Liver (tissue), 3 donors: Measurements from ENCODE around the gene PPP1R18.

ENCODE experiments used
- ATF3 ChIP-seq: IDR thresholded peaks from 2 replicates; pipeline ENCODE4 v1.6.1; 2016; ENCODE audit warnings: antibody characterized with exemption
- CTCF ChIP-seq: fragments of 150-350 bp; IDR thresholded peaks from 2 replicates; pipeline ENCODE4 v1.5.1; 2017; ENCODE audit warnings: improper control_type of control experiment, low read depth, low read length; ENCODE audit not compliant: missing input control
- FOXA1 ChIP-seq: IDR thresholded peaks from 2 replicates; pipeline ENCODE4 v1.6.1; 2016; ENCODE audit warnings: antibody characterized with exemption
- GABPA ChIP-seq, 2 donors: IDR thresholded peaks in 1 of 2; conservative IDR thresholded peaks in 1 of 2; 2 replicates each; pipeline ENCODE4 v1.6.1; 2016; ENCODE audit warnings: antibody characterized with exemption in 2 of 2, mild to moderate bottlenecking in 1 of 2, moderate library complexity in 1 of 2
- HNF4G ChIP-seq: IDR thresholded peaks from 2 replicates; pipeline ENCODE4 v1.6.1; 2016; ENCODE audit warnings: antibody characterized with exemption
- JUND ChIP-seq, 2 donors: IDR thresholded peaks; 2 replicates each; pipeline ENCODE4 v1.6.1; 2016; ENCODE audit warnings: antibody characterized with exemption in 2 of 2
- MAX ChIP-seq: IDR thresholded peaks from 2 replicates; pipeline ENCODE4 v1.6.1; 2016; ENCODE audit warnings: antibody characterized with exemption
- RAD21 ChIP-seq, 2 donors: IDR thresholded peaks; 2 replicates each; pipeline ENCODE4 v1.6.1; 2016; ENCODE audit warnings: antibody characterized with exemption in 2 of 2, mild to moderate bottlenecking in 2 of 2
- REST ChIP-seq: IDR thresholded peaks from 2 replicates; pipeline ENCODE4 v1.6.1; 2016; ENCODE audit warnings: antibody characterized with exemption, mild to moderate bottlenecking
- SP1 ChIP-seq: IDR thresholded peaks from 2 replicates; pipeline ENCODE4 v1.6.1; 2018; ENCODE audit warnings: antibody characterized with exemption, mild to moderate bottlenecking
- YY1 ChIP-seq: IDR thresholded peaks from 2 replicates; pipeline ENCODE4 v1.6.1; 2016; ENCODE audit warnings: antibody characterized with exemption, mild to moderate bottlenecking
- ZBTB33 ChIP-seq: IDR thresholded peaks from 2 replicates; pipeline ENCODE4 v1.6.1; 2016; ENCODE audit warnings: antibody characterized with exemption
- donor health status: healthy.
- donor health status: healthy.

- TF ChIP-seq CTCF (no peak), FOXA1 (no peak), RAD21 (IDR thresholded peaks at IDR 0.05) (no peak), GABPA (IDR thresholded peaks at IDR 0.05 in 1 of 2, conservative IDR thresholded peaks at IDR 0.05 in 1 of 2) (no peak), SP1 (no peak), JUND (IDR thresholded peaks at IDR 0.05) (no peak), REST (no peak), ZBTB33 (no peak), MAX (no peak), HNF4G (no peak), YY1 (no peak), ATF3 (no peak)
Measured at GRCh38 chr6:30683183-30683979, 3.1 kb downstream of the PPP1R18 start.
